A549 (cell line): ENCODE measurements around the gene TNFAIP2.
"Not testable (repeated sequence)": the region's sequence is repeated elsewhere in the genome, so short reads cannot be mapped to it uniquely, and the experiment has no call there.

ENCODE experiments used
- CEBPB ChIP-seq, 2 experiments: fragments of >200 bp in 1 of 2; sonication (Bioruptor Twin) in 1 of 2; formaldehyde crosslinking in 1 of 2; IDR thresholded peaks; 2 replicates each; pipeline ENCODE4 v1.6.1; 2012 to 2016
- CHD4 ChIP-seq: fragments of 200-600 bp; sonication (generic); IDR thresholded peaks from 2 replicates; pipeline ENCODE4 v1.6.1; 2016; ENCODE audit warnings: antibody characterized with exemption, mild to moderate bottlenecking, borderline replicate concordance
- CTCF ChIP-seq: fragments of >200 bp; sonication (Bioruptor Twin); formaldehyde crosslinking; IDR thresholded peaks from 3 replicates; pipeline ENCODE4 v1.5.1; 2016
- ELK1 ChIP-seq: fragments of 150-350 bp; IDR thresholded peaks from 2 replicates; pipeline ENCODE4 v1.6.1; 2014; ENCODE audit warnings: low read depth, mild to moderate bottlenecking, low read length
- HDAC2 ChIP-seq: fragments of 200-600 bp; sonication (generic); IDR thresholded peaks from 2 replicates; pipeline ENCODE4 v1.6.1; 2016
- JUN ChIP-seq, 2 experiments: fragments of >200 bp; sonication (Bioruptor Twin); formaldehyde crosslinking; IDR thresholded peaks; 2 replicates in 1 of 2; 3 replicates in 1 of 2; pipeline ENCODE4 v1.6.1; 2016 to 2017
- MAZ ChIP-seq: fragments of 150-350 bp; IDR thresholded peaks from 2 replicates; pipeline ENCODE4 v1.6.1; 2014; ENCODE audit warnings: antibody characterized with exemption, low read depth, low read length, borderline replicate concordance
- POLR2A ChIP-seq: IDR thresholded peaks from 2 replicates; pipeline ENCODE4 v1.6.1; 2012; ENCODE audit warnings: mild to moderate bottlenecking, low read length
- RAD21 ChIP-seq, 2 experiments: fragments of >200 bp in 1 of 2; sonication (Bioruptor Twin) in 1 of 2; formaldehyde crosslinking in 1 of 2; IDR thresholded peaks in 1 of 2; conservative IDR thresholded peaks in 1 of 2; 2 replicates in 1 of 2; 3 replicates in 1 of 2; pipeline ENCODE4 v1.6.1; 2012 to 2018; ENCODE audit warnings: inconsistent platforms in 1 of 2
- REST ChIP-seq: fragments of 200-600 bp; sonication (generic); IDR thresholded peaks from 2 replicates; pipeline ENCODE4 v1.6.1; 2016; ENCODE audit warnings: antibody characterized with exemption, mild to moderate bottlenecking, moderate library complexity
- RFX5 ChIP-seq: fragments of 450-650 bp; IDR thresholded peaks from 2 replicates; pipeline ENCODE4 v1.7.1; 2014; ENCODE audit warnings: antibody characterized with exemption, mild to moderate bottlenecking, moderate library complexity
- SMC3 ChIP-seq: fragments of >200 bp; sonication (Bioruptor Twin); formaldehyde crosslinking; IDR thresholded peaks from 3 replicates; pipeline ENCODE4 v1.6.1; 2018; ENCODE audit warnings: inconsistent platforms
- SREBF2 ChIP-seq: fragments of 450-650 bp; IDR thresholded peaks from 2 replicates; pipeline ENCODE4 v1.6.1; 2014; ENCODE audit warnings: mild to moderate bottlenecking, moderate library complexity
- ZNF302 ChIP-seq: fragments of 250-450 bp; sonication (Bioruptor Pico); IDR thresholded peaks from 2 replicates; pipeline ENCODE4 v1.9.0; 2021; ENCODE audit warnings: inconsistent platforms, mild to moderate bottlenecking, moderate library complexity

- TF ChIP-seq CTCF; CEBPB (IDR thresholded peaks at IDR 0.05); RFX5; POLR2A; SREBF2; ELK1; SMC3; JUN (IDR thresholded peaks at IDR 0.05); ZNF302 (CRISPR knock-in tag); MAZ; REST; CHD4; HDAC2; RAD21 (conservative IDR thresholded peaks at IDR 0.05 in 1 of 2, IDR thresholded peaks at IDR 0.05 in 1 of 2): not testable (repeated sequence)
Observed at GRCh38 chr14:103119527-103119926, 3.7 kb upstream of the TNFAIP2 start.
